ENCODE results near the gene DARS1. TPM values are rescaled to one million over a fixed set of nuclear protein-coding genes. Genes with fewer than 3 reads are reported as not detected.
A peak's percentile ranks its signal among the peaks of the same experiment; 100 is the strongest.

Gene DARS1
- polyA plus RNA-seq, 3 donors: 24.4 to 53.0 (median 46.2) TPM

- H3K27me3 ChIP-seq (ENCODE audit: control insufficient read depth in 2 of 2, insufficient read depth in 2 of 2, low read length in 2 of 2): no peaks in the 10 kb centered on the region
- H3K4me3 ChIP-seq (replicated peaks in 1 of 3; ENCODE audit: low read depth in 2 of 3, low read length in 3 of 3): peak overlapping the region; percentile 46 to 96 (median 94)
- peaks cover 22 to 40% of the 10 kb centered on the region in 2 donors for H3K4me1 ChIP-seq (ENCODE audit: control insufficient read depth in 1 of 2, insufficient read depth in 2 of 2, low read length in 2 of 2)
- H4K20me1 ChIP-seq (ENCODE audit: insufficient read depth, low read length): no peaks in the 10 kb centered on the region
- Mint-ChIP-seq H3K4me1 (peaks cover 34% of the 10 kb centered on the region), H3K9me3 (no peaks in the 10 kb centered on the region), H3K36me3 (peaks cover 8 to 16% of the 10 kb centered on the region in 2 donors), H3K27ac (peak overlapping the region; percentile 92 to 97 (median 95)), H3K4me3 (peak overlapping the region; percentile 90 to 95), H3K27me3 (ENCODE audit: low read depth in 3 of 3) (no peaks in the 10 kb centered on the region)
- no CpG with 5 or more reads among the region's 6 CpGs for WGBS (ENCODE audit: insufficient coverage)
- DNase-seq: no peak
- peak overlapping the region; percentile 98 to 99 for H3K27ac ChIP-seq (ENCODE audit: low read depth in 1 of 2, low read length in 2 of 2)
- peak overlapping the region; percentile 92 for H2AFZ ChIP-seq (ENCODE audit: insufficient read depth, low read depth, low read length, poor library complexity, severe bottlenecking)
- no peak for TF ChIP-seq CTCF (IDR thresholded peaks at IDR 0.05)
- H3K79me2 ChIP-seq (ENCODE audit: insufficient read depth, low read length): peaks cover 65% of the 10 kb centered on the region
- H3K4me2 ChIP-seq (replicated peaks; ENCODE audit: extremely low read depth, low read length, poor library complexity, severe bottlenecking): peak overlapping the region; percentile 95
- H3K9me3 ChIP-seq (replicated peaks in 1 of 2; ENCODE audit: control insufficient read depth in 1 of 2, insufficient read depth in 1 of 2, low read length in 2 of 2): no peaks in the 10 kb centered on the region
- peak overlapping the region; percentile 99 for H3K9ac ChIP-seq (ENCODE audit: insufficient read depth, low read length, poor library complexity, severe bottlenecking)
- intact Hi-C loops (cut with micrococcal nuclease): loop anchor here (5.0 to 10.0 kb wide), 2 partner anchors 38 to 130 kb away; partner anchors contain the start of gene CXCR4 (in 1 of the 2)
- peaks cover 7 to 19% of the 10 kb centered on the region in 2 donors for H3K36me3 ChIP-seq (replicated peaks in 1 of 2; ENCODE audit: control insufficient read depth in 1 of 2, insufficient read depth in 2 of 2, low read length in 2 of 2)
Measured at GRCh38 chr2:135984199-135985017, 1.0 kb downstream of the DARS1 start.

- WGBS (ENCODE audit: insufficient coverage): no CpG with 5 or more reads among the region's 5 CpGs
- no peak for TF ChIP-seq CTCF (IDR thresholded peaks at IDR 0.05)
- Histone ChIP-seq H3K27ac (ENCODE audit: low read depth in 1 of 2, low read length in 2 of 2) (peak overlapping the region in 1 of 2 donors; percentile 9), H3K27me3 (ENCODE audit: control insufficient read depth in 2 of 2, insufficient read depth in 2 of 2, low read length in 2 of 2) (no peaks in the 10 kb centered on the region), H3K36me3 (replicated peaks in 1 of 2; ENCODE audit: control insufficient read depth in 1 of 2, insufficient read depth in 2 of 2, low read length in 2 of 2) (peaks cover 34 to 50% of the 10 kb centered on the region in 2 donors), H3K4me2 (replicated peaks; ENCODE audit: extremely low read depth, low read length, poor library complexity, severe bottlenecking) (no peak overlapping the region), H3K79me2 (ENCODE audit: insufficient read depth, low read length) (peaks cover 74% of the 10 kb centered on the region), H3K9me3 (replicated peaks in 1 of 2; ENCODE audit: control insufficient read depth in 1 of 2, insufficient read depth in 1 of 2, low read length in 2 of 2) (no peaks in the 10 kb centered on the region), H2AFZ (ENCODE audit: insufficient read depth, low read depth, low read length, poor library complexity, severe bottlenecking) (no peak overlapping the region), H3K4me1 (ENCODE audit: control insufficient read depth in 1 of 2, insufficient read depth in 2 of 2, low read length in 2 of 2) (peaks cover 16 to 32% of the 10 kb centered on the region in 2 donors), H4K20me1 (ENCODE audit: insufficient read depth, low read length) (no peaks in the 10 kb centered on the region), H3K4me3 (replicated peaks in 1 of 3; ENCODE audit: low read depth in 2 of 3, low read length in 3 of 3) (no peak overlapping the region), H3K9ac (ENCODE audit: insufficient read depth, low read length, poor library complexity, severe bottlenecking) (no peak overlapping the region)
- peaks cover 29% of the 10 kb centered on the region for H3K4me1 Mint-ChIP-seq
- intact Hi-C loops (cut with micrococcal nuclease): loop anchor here in 1 of 2 donors (10.0 kb wide), 1 partner anchor 134 kb away; the partner anchor contains the start of gene CXCR4
- no peak for DNase-seq
- H3K4me3 Mint-ChIP-seq: no peak overlapping the region
- peaks cover 28 to 46% of the 10 kb centered on the region in 2 donors for H3K36me3 Mint-ChIP-seq
- H3K27ac Mint-ChIP-seq: peak overlapping the region in 6 of 7 donors; percentile 20 to 64 (median 50)
- no peaks in the 10 kb centered on the region for H3K27me3 Mint-ChIP-seq (ENCODE audit: low read depth in 3 of 3)
- H3K9me3 Mint-ChIP-seq: peaks cover 0 to 2% (median 0%) of the 10 kb centered on the region in 7 donors
Measured at GRCh38 chr2:135980434-135981079, 4.9 kb downstream of the DARS1 start.
